A549 (cell line): ENCODE data around the gene CD1D. TPM values are rescaled to one million over a fixed set of nuclear protein-coding genes. Genes with fewer than 3 reads are reported as not detected.

Experiments
- ATAC-seq, 2 experiments: fragments of 200-7000 bp in 1 of 2; fragments of >200 bp in 1 of 2; cut with Nextera tagmentation in 1 of 2; cut with Tn5 transposase in 1 of 2; 3 replicates each; pipeline versions ENCODE4 v1.8.0 to v1.9.1; 2018 to 2020; ENCODE audit warnings: mild to moderate bottlenecking in 1 of 2, moderate library complexity in 1 of 2
- CTCF ChIA-PET: fragments of 300-600 bp; sonication (Branson Sonifier 250); formaldehyde crosslinking; extraction: SDS; loops from one replicate; lab custom pipeline; 2021; ENCODE audit warnings: antibody characterized with exemption, inconsistent platforms; lab: Yijun Ruan, JAX
- POLR2A ChIA-PET: fragments of 350-600 bp; formaldehyde crosslinking; extraction: SDS; loops from one replicate; lab custom pipeline; 2021; ENCODE audit warnings: antibody characterized with exemption, inconsistent platforms; lab: Yijun Ruan, JAX
- DNase-seq, 2 experiments: peaks; one replicate each; pipeline versions ENCODE4 v3.0.0 to v3.0.0-alpha.2; 2011 to 2016; ENCODE audit warnings: low read depth in 1 of 2, low spot score in 1 of 2
- FAIRE-seq: peaks from 2 replicates; lab custom pipeline; 2011; peaks lifted over from hg19 to GRCh38; lab: Jason Lieb, UNC
- H3K27ac ChIP-seq, 2 experiments: fragments of >200 bp; sonication (Bioruptor Twin); formaldehyde crosslinking; 3 replicates each; pipeline ENCODE4 v1.5.1; 2016 to 2017
- H3K4me1 ChIP-seq: fragments of >200 bp; sonication (Bioruptor Twin); formaldehyde crosslinking; 3 replicates; pipeline ENCODE4 v1.6.1; 2016
- H3K4me2 ChIP-seq: fragments of >200 bp; sonication (Bioruptor Twin); formaldehyde crosslinking; 3 replicates; pipeline ENCODE4 v1.6.1; 2016
- H3K4me3 ChIP-seq: fragments of >200 bp; sonication (Bioruptor Twin); formaldehyde crosslinking; 3 replicates; pipeline ENCODE4 v1.5.1; 2016
- H3K9me3 ChIP-seq: fragments of >200 bp; sonication (Bioruptor Twin); formaldehyde crosslinking; 3 replicates; pipeline ENCODE4 v1.6.1; 2016
- CBX2 ChIP-seq: fragments of 200-600 bp; sonication (generic); IDR thresholded peaks from 2 replicates; pipeline ENCODE4 v1.6.1; 2016; ENCODE audit warnings: low read depth, mild to moderate bottlenecking, borderline replicate concordance
- CHD2 ChIP-seq: fragments of 150-350 bp; IDR thresholded peaks from 2 replicates; pipeline ENCODE4 v1.6.1; 2014; ENCODE audit warnings: low read length; ENCODE audit not compliant: partially characterized antibody
- EHF ChIP-seq: fragments of 250-450 bp; sonication (Bioruptor Pico); IDR thresholded peaks from 2 replicates; pipeline ENCODE4 v1.5.0; 2020; ENCODE audit warnings: mild to moderate bottlenecking
- EHMT2 ChIP-seq: fragments of 200-600 bp; sonication (generic); IDR thresholded peaks from 2 replicates; pipeline ENCODE4 v1.6.1; 2016; ENCODE audit warnings: antibody characterized with exemption, low read depth, mild to moderate bottlenecking, moderate library complexity
- EP300 ChIP-seq, 2 experiments: fragments of >200 bp; sonication (Bioruptor Twin); formaldehyde crosslinking; IDR thresholded peaks; 2 replicates in 1 of 2; 3 replicates in 1 of 2; pipeline ENCODE4 v1.6.1; 2016 to 2017
- FOSB ChIP-seq: fragments of 250-450 bp; sonication (Bioruptor Pico); IDR thresholded peaks from 2 replicates; pipeline ENCODE4 v1.5.0; 2020; ENCODE audit warnings: mild to moderate bottlenecking, moderate library complexity
- HOXB5 ChIP-seq: fragments of 250-450 bp; sonication (Bioruptor Pico); IDR thresholded peaks from 2 replicates; pipeline ENCODE4 v1.5.0; 2020; ENCODE audit warnings: mild to moderate bottlenecking, moderate library complexity
- JUN ChIP-seq, 2 experiments: fragments of >200 bp; sonication (Bioruptor Twin); formaldehyde crosslinking; IDR thresholded peaks; 2 replicates in 1 of 2; 3 replicates in 1 of 2; pipeline ENCODE4 v1.6.1; 2016 to 2017
- KDM1A ChIP-seq: fragments of 200-600 bp; sonication (generic); IDR thresholded peaks from 2 replicates; pipeline ENCODE4 v1.6.1; 2016; ENCODE audit warnings: low read depth, mild to moderate bottlenecking
- MAFK ChIP-seq: fragments of 450-650 bp; IDR thresholded peaks from 2 replicates; pipeline ENCODE4 v1.6.1; 2014; ENCODE audit not compliant: partially characterized antibody
- MAZ ChIP-seq: fragments of 150-350 bp; IDR thresholded peaks from 2 replicates; pipeline ENCODE4 v1.6.1; 2014; ENCODE audit warnings: antibody characterized with exemption, low read depth, low read length, borderline replicate concordance
- MYC ChIP-seq: IDR thresholded peaks from 2 replicates; pipeline ENCODE4 v1.6.1; 2012; ENCODE audit warnings: mild to moderate bottlenecking, inconsistent platforms, low read length, improper control_type of control experiment, borderline replicate concordance
- PBX3 ChIP-seq: IDR thresholded peaks from 2 replicates; pipeline ENCODE4 v1.6.1; 2012
- POLR2A ChIP-seq: IDR thresholded peaks from 2 replicates; pipeline ENCODE4 v1.6.1; 2012; ENCODE audit warnings: mild to moderate bottlenecking, low read length
- POLR2AphosphoS2 ChIP-seq: conservative IDR thresholded peaks from 2 replicates; pipeline ENCODE4 v1.6.1; 2012; ENCODE audit warnings: low read length, improper control_type of control experiment, inconsistent platforms
- RARB ChIP-seq: fragments of 250-450 bp; sonication (Bioruptor Pico); IDR thresholded peaks from 2 replicates; pipeline ENCODE4 v1.8.0; 2021; ENCODE audit warnings: mild to moderate bottlenecking, moderate library complexity
- SMC3 ChIP-seq: fragments of >200 bp; sonication (Bioruptor Twin); formaldehyde crosslinking; IDR thresholded peaks from 3 replicates; pipeline ENCODE4 v1.6.1; 2018; ENCODE audit warnings: inconsistent platforms
- SREBF2 ChIP-seq: fragments of 450-650 bp; IDR thresholded peaks from 2 replicates; pipeline ENCODE4 v1.6.1; 2014; ENCODE audit warnings: mild to moderate bottlenecking, moderate library complexity
- TP53 ChIP-seq: fragments of 250-450 bp; sonication (Bioruptor Pico); IDR thresholded peaks from 2 replicates; pipeline ENCODE4 v1.5.0; 2021; ENCODE audit warnings: mild to moderate bottlenecking, moderate library complexity
- USF2 ChIP-seq: fragments of 450-650 bp; IDR thresholded peaks from 2 replicates; pipeline ENCODE4 v1.6.1; 2014; ENCODE audit warnings: antibody characterized with exemption
- ZFP36 ChIP-seq: fragments of 450-650 bp; IDR thresholded peaks from 2 replicates; pipeline ENCODE4 v1.6.1; 2014; ENCODE audit warnings: borderline replicate concordance; ENCODE audit not compliant: partially characterized antibody
- ZSCAN20 ChIP-seq: fragments of 250-450 bp; sonication (Bioruptor Pico); IDR thresholded peaks from 2 replicates; pipeline ENCODE4 v1.8.0; 2022; ENCODE audit warnings: mild to moderate bottlenecking, moderate library complexity
- WGBS: methylation state at CpG from one replicate; pipeline ENCODE4 v1.1.6; 2017; ENCODE audit errors: missing lambda C conversion rate; 5-methylcytosine and 5-hydroxymethylcytosine counted together
- polyA plus RNA-seq, 4 experiments: library from polyadenylated mRNA; depleted of rRNA in 3 of 4; stranded (reverse); fragments of >200 nt; fragmentation: RNase III in 1 of 4; extraction: RNeasy Plus Mini Kit Qiagen cat#74134 plus additional on column Dnase treatment in 1 of 4; gene quantifications; 2 replicates in 3 of 4; 3 replicates in 1 of 4; pipeline ENCODE4 v1.2.3, GENCODE V29; 2011 to 2017
- TF ChIP-seq, protein P1 (sequence below): fragments of 200-600 bp; sonication (generic); IDR thresholded peaks from 2 replicates; pipeline ENCODE4 v1.6.1; 2016; ENCODE audit warnings: antibody characterized with exemption, mild to moderate bottlenecking, moderate library complexity
- TF ChIP-seq, protein P2 (sequence below): fragments of 250-450 bp; sonication (Bioruptor Pico); IDR thresholded peaks from 2 replicates; pipeline ENCODE4 v1.5.0; 2020; ENCODE audit warnings: low read depth, mild to moderate bottlenecking, moderate library complexity

The CD1D gene
- polyA plus RNA-seq, 2 of the 4 experiments (the other 2 are of a cell fraction): 0.04 TPM; not detected in 1

- H3K4me1 ChIP-seq: no peaks in the 10 kb centered on the region
- no peak for DNase-seq
- CTCF ChIA-PET: interaction anchor here (1.0 to 1.7 kb wide), 2 partner anchors 31 to 35 kb away, joined by 3 read pairs; no protein-coding TSS in a partner anchor
- no peaks in the 10 kb centered on the region for H3K9me3 ChIP-seq
- ATAC-seq: no peak
- TF ChIP-seq ZSCAN20 (CRISPR knock-in tag): no peak
- no peak for TF ChIP-seq CHD2
- TF ChIP-seq FOSB (CRISPR knock-in tag): no peak
- no peak for TF ChIP-seq HOXB5 (CRISPR knock-in tag)
- no peak for TF ChIP-seq EP300 (IDR thresholded peaks at IDR 0.05)
- TF ChIP-seq SREBF2: no peak
- no peak for TF ChIP-seq EHMT2
- TF ChIP-seq, protein P1, sequence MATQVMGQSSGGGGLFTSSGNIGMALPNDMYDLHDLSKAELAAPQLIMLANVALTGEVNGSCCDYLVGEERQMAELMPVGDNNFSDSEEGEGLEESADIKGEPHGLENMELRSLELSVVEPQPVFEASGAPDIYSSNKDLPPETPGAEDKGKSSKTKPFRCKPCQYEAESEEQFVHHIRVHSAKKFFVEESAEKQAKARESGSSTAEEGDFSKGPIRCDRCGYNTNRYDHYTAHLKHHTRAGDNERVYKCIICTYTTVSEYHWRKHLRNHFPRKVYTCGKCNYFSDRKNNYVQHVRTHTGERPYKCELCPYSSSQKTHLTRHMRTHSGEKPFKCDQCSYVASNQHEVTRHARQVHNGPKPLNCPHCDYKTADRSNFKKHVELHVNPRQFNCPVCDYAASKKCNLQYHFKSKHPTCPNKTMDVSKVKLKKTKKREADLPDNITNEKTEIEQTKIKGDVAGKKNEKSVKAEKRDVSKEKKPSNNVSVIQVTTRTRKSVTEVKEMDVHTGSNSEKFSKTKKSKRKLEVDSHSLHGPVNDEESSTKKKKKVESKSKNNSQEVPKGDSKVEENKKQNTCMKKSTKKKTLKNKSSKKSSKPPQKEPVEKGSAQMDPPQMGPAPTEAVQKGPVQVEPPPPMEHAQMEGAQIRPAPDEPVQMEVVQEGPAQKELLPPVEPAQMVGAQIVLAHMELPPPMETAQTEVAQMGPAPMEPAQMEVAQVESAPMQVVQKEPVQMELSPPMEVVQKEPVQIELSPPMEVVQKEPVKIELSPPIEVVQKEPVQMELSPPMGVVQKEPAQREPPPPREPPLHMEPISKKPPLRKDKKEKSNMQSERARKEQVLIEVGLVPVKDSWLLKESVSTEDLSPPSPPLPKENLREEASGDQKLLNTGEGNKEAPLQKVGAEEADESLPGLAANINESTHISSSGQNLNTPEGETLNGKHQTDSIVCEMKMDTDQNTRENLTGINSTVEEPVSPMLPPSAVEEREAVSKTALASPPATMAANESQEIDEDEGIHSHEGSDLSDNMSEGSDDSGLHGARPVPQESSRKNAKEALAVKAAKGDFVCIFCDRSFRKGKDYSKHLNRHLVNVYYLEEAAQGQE: no peak
- TF ChIP-seq JUN (IDR thresholded peaks at IDR 0.05): no peak
- TF ChIP-seq SMC3: no peak
- no peak for TF ChIP-seq MAFK
- no peak for TF ChIP-seq EHF (CRISPR knock-in tag)
- TF ChIP-seq CBX2: no peak
- no peak for TF ChIP-seq MYC
- TF ChIP-seq POLR2A: no peak
- no peak for TF ChIP-seq MAZ
- no peak for TF ChIP-seq PBX3
- POLR2A ChIA-PET: no interaction called here
- H3K4me2 ChIP-seq: no peak overlapping the region
- no peak for FAIRE-seq
- H3K4me3 ChIP-seq: no peak overlapping the region
- no peak overlapping the region for H3K27ac ChIP-seq
These were observed 21.1 kb upstream of the CD1D start for GRCh38 chr1:158159597-158159996.

GRCh38 chr1:158161446-158161845 lies 19.2 kb upstream of the CD1D start:
- no peaks in the 10 kb centered on the region for H3K4me1 ChIP-seq
- no peak for FAIRE-seq
- no peak overlapping the region for H3K4me3 ChIP-seq
- ChIA-PET CTCF (interaction anchor here (1.0 kb wide), 1 partner anchor 43 kb away, joined by 3 read pairs; no protein-coding TSS in a partner anchor), POLR2A (no interaction called here)
- no peak overlapping the region for H3K27ac ChIP-seq
- ATAC-seq: no peak
- DNase-seq: no peak
- no peaks in the 10 kb centered on the region for H3K9me3 ChIP-seq
- TF ChIP-seq TP53 (CRISPR knock-in tag) (no peak), KDM1A (no peak), FOSB (CRISPR knock-in tag) (no peak), MYC (no peak), POLR2AphosphoS2 (no peak), MAFK (no peak), ZSCAN20 (CRISPR knock-in tag) (no peak), ZFP36 (no peak), USF2 (no peak), RARB (no peak), EP300 (IDR thresholded peaks at IDR 0.05) (no peak)
- TF ChIP-seq, protein P2, sequence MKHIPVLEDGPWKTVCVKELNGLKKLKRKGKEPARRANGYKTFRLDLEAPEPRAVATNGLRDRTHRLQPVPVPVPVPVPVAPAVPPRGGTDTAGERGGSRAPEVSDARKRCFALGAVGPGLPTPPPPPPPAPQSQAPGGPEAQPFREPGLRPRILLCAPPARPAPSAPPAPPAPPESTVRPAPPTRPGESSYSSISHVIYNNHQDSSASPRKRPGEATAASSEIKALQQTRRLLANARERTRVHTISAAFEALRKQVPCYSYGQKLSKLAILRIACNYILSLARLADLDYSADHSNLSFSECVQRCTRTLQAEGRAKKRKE (CRISPR knock-in tag): no peak
- H3K4me2 ChIP-seq: no peak overlapping the region
- 42% methylated on average over 2 of the region's 2 CpGs for WGBS
